ENCODE data around the gene TLCD5. TPM values are rescaled to one million over a fixed set of nuclear protein-coding genes. Genes with fewer than 3 reads are reported as not detected.

Gene TLCD5
- total RNA-seq, 1 experiment from 2014 or later, result 7.8 TPM

GRCh38 chr11:120304526-120304925, 20.6 kb upstream of the TLCD5 start:
- no peak for DNase-seq (ENCODE audit: low read depth, low spot score)
- in situ Hi-C loops (cut with HindIII; ENCODE audit: low pct_unique_long_range_greater_than_20kb, low sequenced_read_pairs), result no loop called here

GRCh38 chr11:120305286-120305685, 19.8 kb upstream of the TLCD5 start:
- DNase-seq (ENCODE audit: low read depth, low spot score), result no peak
- in situ Hi-C loops (cut with HindIII; ENCODE audit: low pct_unique_long_range_greater_than_20kb, low sequenced_read_pairs), result no loop called here

- in situ Hi-C loops (cut with HindIII; ENCODE audit: low pct_unique_long_range_greater_than_20kb, low sequenced_read_pairs), result no loop called here
- peak; percentile 57 for DNase-seq (ENCODE audit: low read depth, low spot score)
These were observed 18.4 kb upstream of the TLCD5 start for GRCh38 chr11:120306519-120307242.

- in situ Hi-C loops (cut with HindIII; ENCODE audit: low pct_unique_long_range_greater_than_20kb, low sequenced_read_pairs), result no loop called here
- DNase-seq (ENCODE audit: low read depth, low spot score), result no peak
These were observed 17.6 kb upstream of the TLCD5 start for GRCh38 chr11:120307476-120307875.

- in situ Hi-C loops (cut with HindIII; ENCODE audit: low pct_unique_long_range_greater_than_20kb, low sequenced_read_pairs), result no loop called here
- DNase-seq (ENCODE audit: low read depth, low spot score), result no peak
These were observed 17.0 kb upstream of the TLCD5 start for GRCh38 chr11:120308081-120308480.

GRCh38 chr11:120310870-120311269, 14.2 kb upstream of the TLCD5 start:
- in situ Hi-C loops (cut with HindIII; ENCODE audit: low pct_unique_long_range_greater_than_20kb, low sequenced_read_pairs), result no loop called here
- DNase-seq (ENCODE audit: low read depth, low spot score), result no peak

GRCh38 chr11:120314861-120315260, 10.2 kb upstream of the TLCD5 start:
- in situ Hi-C loops (cut with HindIII; ENCODE audit: low pct_unique_long_range_greater_than_20kb, low sequenced_read_pairs), result no loop called here
- DNase-seq (ENCODE audit: low read depth, low spot score), result no peak

GRCh38 chr11:120316880-120317688, 8.0 kb upstream of the TLCD5 start:
- in situ Hi-C loops (cut with HindIII; ENCODE audit: low pct_unique_long_range_greater_than_20kb, low sequenced_read_pairs), result no loop called here
- DNase-seq (ENCODE audit: low read depth, low spot score), result no peak

GRCh38 chr11:120317689-120318480, 7.2 kb upstream of the TLCD5 start:
- DNase-seq (ENCODE audit: low read depth, low spot score), result no peak
- in situ Hi-C loops (cut with HindIII; ENCODE audit: low pct_unique_long_range_greater_than_20kb, low sequenced_read_pairs), result no loop called here

- in situ Hi-C loops (cut with HindIII; ENCODE audit: low pct_unique_long_range_greater_than_20kb, low sequenced_read_pairs), result no loop called here
- DNase-seq (ENCODE audit: low read depth, low spot score), result no peak
These were observed 6.2 kb upstream of the TLCD5 start for GRCh38 chr11:120318906-120319305.

- in situ Hi-C loops (cut with HindIII; ENCODE audit: low pct_unique_long_range_greater_than_20kb, low sequenced_read_pairs), result no loop called here
- peak; percentile 19 for DNase-seq (ENCODE audit: low read depth, low spot score)
These were observed 1.1 kb downstream of the TLCD5 start for GRCh38 chr11:120326228-120326627.

GRCh38 chr11:120326845-120327281, 1.8 kb downstream of the TLCD5 start:
- DNase-seq (ENCODE audit: low read depth, low spot score), result peak; percentile 37
- in situ Hi-C loops (cut with HindIII; ENCODE audit: low pct_unique_long_range_greater_than_20kb, low sequenced_read_pairs), result no loop called here

GRCh38 chr11:120327311-120327710, 2.2 kb downstream of the TLCD5 start:
- in situ Hi-C loops (cut with HindIII; ENCODE audit: low pct_unique_long_range_greater_than_20kb, low sequenced_read_pairs), result no loop called here
- no peak for DNase-seq (ENCODE audit: low read depth, low spot score)

- in situ Hi-C loops (cut with HindIII; ENCODE audit: low pct_unique_long_range_greater_than_20kb, low sequenced_read_pairs), result no loop called here
- DNase-seq (ENCODE audit: low read depth, low spot score), result no peak
These were observed 4.5 kb downstream of the TLCD5 start for GRCh38 chr11:120329556-120329955.

GRCh38 chr11:120330045-120330444, 4.9 kb downstream of the TLCD5 start:
- in situ Hi-C loops (cut with HindIII; ENCODE audit: low pct_unique_long_range_greater_than_20kb, low sequenced_read_pairs), result no loop called here
- DNase-seq (ENCODE audit: low read depth, low spot score), result no peak

GRCh38 chr11:120331301-120331996, 6.3 kb downstream of the TLCD5 start:
- in situ Hi-C loops (cut with HindIII; ENCODE audit: low pct_unique_long_range_greater_than_20kb, low sequenced_read_pairs), result no loop called here
- DNase-seq (ENCODE audit: low read depth, low spot score), result peak; percentile 69

- no peak for DNase-seq (ENCODE audit: low read depth, low spot score)
- in situ Hi-C loops (cut with HindIII; ENCODE audit: low pct_unique_long_range_greater_than_20kb, low sequenced_read_pairs), result no loop called here
These were observed 8.0 kb downstream of the TLCD5 start for GRCh38 chr11:120332822-120333716.
